Fibroblast of the aortic adventitia (primary cell): Measurements from ENCODE around the gene MBTPS1. TPM values are rescaled to one million over a fixed set of nuclear protein-coding genes. Genes with fewer than 3 reads are reported as not detected.

Experiments
- DNase-seq: peaks from one replicate; pipeline ENCODE4 v3.0.0-alpha.2; 2010; ENCODE audit warnings: low read depth
- H3K4me3 ChIP-seq: 2 replicates; pipeline ENCODE4 v1.5.1; 2011; ENCODE audit warnings: low read depth, mild to moderate bottlenecking, control low read depth, low read length, moderate library complexity
- total RNA-seq: library from RNA; depleted of rRNA; stranded (reverse); fragments of >200 nt; gene quantifications from 2 replicates; pipeline ENCODE4 v1.2.3, GENCODE V29; 2012; ENCODE audit warnings: low replicate concordance
- TF ChIP-seq, protein P1 (sequence below): IDR thresholded peaks from 2 replicates; pipeline ENCODE4 v1.5.1; 2011; ENCODE audit warnings: mild to moderate bottlenecking, low read length, control low read depth, inconsistent platforms; ENCODE audit not compliant: insufficient read depth

MBTPS1 gene
- total RNA-seq, 1 donor, result 89.0 TPM

GRCh38 chr16:84081446-84081989 lies 35.2 kb downstream of the MBTPS1 start:
- H3K4me3 ChIP-seq, result no peak overlapping the region
- DNase-seq, result no peak
- TF ChIP-seq, protein P1, sequence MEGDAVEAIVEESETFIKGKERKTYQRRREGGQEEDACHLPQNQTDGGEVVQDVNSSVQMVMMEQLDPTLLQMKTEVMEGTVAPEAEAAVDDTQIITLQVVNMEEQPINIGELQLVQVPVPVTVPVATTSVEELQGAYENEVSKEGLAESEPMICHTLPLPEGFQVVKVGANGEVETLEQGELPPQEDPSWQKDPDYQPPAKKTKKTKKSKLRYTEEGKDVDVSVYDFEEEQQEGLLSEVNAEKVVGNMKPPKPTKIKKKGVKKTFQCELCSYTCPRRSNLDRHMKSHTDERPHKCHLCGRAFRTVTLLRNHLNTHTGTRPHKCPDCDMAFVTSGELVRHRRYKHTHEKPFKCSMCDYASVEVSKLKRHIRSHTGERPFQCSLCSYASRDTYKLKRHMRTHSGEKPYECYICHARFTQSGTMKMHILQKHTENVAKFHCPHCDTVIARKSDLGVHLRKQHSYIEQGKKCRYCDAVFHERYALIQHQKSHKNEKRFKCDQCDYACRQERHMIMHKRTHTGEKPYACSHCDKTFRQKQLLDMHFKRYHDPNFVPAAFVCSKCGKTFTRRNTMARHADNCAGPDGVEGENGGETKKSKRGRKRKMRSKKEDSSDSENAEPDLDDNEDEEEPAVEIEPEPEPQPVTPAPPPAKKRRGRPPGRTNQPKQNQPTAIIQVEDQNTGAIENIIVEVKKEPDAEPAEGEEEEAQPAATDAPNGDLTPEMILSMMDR, result no peak

DNA sequence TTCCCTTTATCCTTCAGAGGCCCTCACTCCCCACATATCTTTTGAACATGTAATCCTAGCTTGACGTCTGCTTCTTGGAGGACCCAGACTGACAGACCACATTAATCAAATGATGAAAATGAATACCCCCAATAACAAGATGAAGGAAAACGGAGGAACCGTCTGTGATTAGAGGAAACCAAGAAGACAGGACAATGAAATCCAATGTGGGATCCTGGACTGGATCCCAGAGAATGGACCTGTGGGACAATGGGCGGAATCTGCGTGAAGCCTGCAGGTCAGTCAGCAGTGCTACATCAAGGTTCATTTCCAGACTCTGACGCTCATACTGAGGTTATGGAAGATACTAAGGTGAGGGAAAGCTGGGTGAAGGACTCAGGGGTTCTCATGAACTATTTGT lies 35.9 kb downstream of the MBTPS1 start:
- no peak for DNase-seq
- TF ChIP-seq, protein P1, result no peak
- H3K4me3 ChIP-seq, result no peak overlapping the region

GRCh38 chr16:84080378-84080777 lies 36.4 kb downstream of the MBTPS1 start:
- no peak for DNase-seq
- no peak overlapping the region for H3K4me3 ChIP-seq
- TF ChIP-seq, protein P1, result no peak

DNA sequence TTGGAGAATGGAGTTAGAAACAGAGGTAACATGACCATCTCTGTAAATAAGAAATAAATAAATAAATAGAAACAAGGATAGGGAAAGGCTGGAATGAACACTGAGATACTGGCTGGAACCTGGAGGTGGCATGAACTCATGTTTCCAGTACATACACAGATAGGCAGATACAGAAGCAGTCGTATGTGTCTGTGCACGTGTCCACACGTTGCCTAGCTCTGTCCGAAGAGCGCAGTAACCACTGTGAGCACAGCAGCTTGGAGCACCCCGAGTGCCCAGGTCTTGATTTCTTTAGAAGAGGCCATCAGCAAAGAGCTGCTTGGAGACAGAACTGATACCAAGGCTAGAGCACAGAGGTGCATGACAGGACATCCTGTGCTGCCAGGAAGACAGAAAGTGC lies 37.1 kb downstream of the MBTPS1 start:
- no peak overlapping the region for H3K4me3 ChIP-seq
- no peak for DNase-seq
- TF ChIP-seq, protein P1, result no peak

GRCh38 chr16:84075376-84075775 lies 41.4 kb downstream of the MBTPS1 start:
- no peak for DNase-seq
- H3K4me3 ChIP-seq, result no peak overlapping the region
- TF ChIP-seq, protein P1, result no peak

GRCh38 chr16:84074721-84075120 lies 42.0 kb downstream of the MBTPS1 start:
- H3K4me3 ChIP-seq, result no peak overlapping the region
- no peak for DNase-seq
- TF ChIP-seq, protein P1, result no peak

- peak; percentile 19 for DNase-seq
- no peak overlapping the region for H3K4me3 ChIP-seq
- TF ChIP-seq, protein P1, result no peak
Observed at GRCh38 chr16:84072014-84072413, 44.7 kb downstream of the MBTPS1 start.
